ENCODE measurements around the gene PRIM2.
"Not testable (repeated sequence)": the region's sequence is repeated elsewhere in the genome, so short reads cannot be mapped to it uniquely, and the experiment has no call there.

PRIM2 gene

GRCh38 chr6:57659794-57660193 lies 342.4 kb downstream of the PRIM2 start:
- H3K36me3 Mint-ChIP-seq (ENCODE audit: low read depth); H3K27ac Mint-ChIP-seq; H3K4me3 Mint-ChIP-seq; H3K27me3 Mint-ChIP-seq; intact Hi-C loops (cut with micrococcal nuclease); H3K4me1 Mint-ChIP-seq (ENCODE audit: low read depth): not testable (repeated sequence)
- H3K9me3 Mint-ChIP-seq, result peaks cover 17% of the 10 kb centered on the region

DNA sequence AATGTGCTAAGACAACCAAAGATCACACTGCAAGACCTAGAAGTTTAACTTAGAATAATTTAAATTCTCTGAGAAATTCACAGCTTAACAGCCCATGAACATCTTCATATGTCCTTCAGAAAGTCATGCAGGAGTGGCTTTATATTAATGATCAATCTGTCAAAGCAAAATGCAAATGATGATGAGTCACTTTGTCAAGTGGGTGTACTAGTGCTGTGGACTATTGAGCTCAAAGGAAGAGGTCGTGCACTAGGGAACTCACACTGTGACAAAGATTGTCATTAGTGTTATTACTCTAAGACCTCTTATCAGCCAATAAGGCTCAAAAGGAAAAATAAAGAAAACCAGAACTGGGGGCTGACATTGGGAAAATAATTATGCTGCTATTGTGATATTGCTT lies 343.5 kb downstream of the PRIM2 start:
- intact Hi-C loops (cut with micrococcal nuclease); H3K27ac Mint-ChIP-seq; H3K36me3 Mint-ChIP-seq (ENCODE audit: low read depth); H3K27me3 Mint-ChIP-seq; H3K4me1 Mint-ChIP-seq (ENCODE audit: low read depth); H3K4me3 Mint-ChIP-seq: not testable (repeated sequence)
- H3K9me3 Mint-ChIP-seq, result peaks cover 17% of the 10 kb centered on the region

DNA sequence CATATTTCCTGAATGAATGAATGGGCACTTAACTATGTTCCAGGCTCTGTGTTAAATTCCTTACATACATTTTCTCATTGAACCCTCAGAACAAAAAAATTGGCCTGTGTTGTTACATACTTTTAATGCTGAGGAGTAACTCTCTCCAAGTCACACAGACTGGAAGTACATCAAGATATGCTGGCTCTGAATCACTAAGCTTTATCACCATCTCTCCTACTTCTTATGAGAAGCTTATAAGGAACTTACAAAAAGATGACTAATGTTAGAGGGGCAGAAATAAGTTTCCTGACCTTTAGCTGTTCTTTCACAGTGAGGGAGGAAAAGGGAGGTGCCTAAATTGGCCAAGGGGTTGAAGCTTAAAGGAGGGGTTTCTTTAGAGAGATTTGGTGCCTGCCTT lies 350.7 kb downstream of the PRIM2 start:
- H3K27me3 Mint-ChIP-seq; H3K9me3 Mint-ChIP-seq; intact Hi-C loops (cut with micrococcal nuclease); H3K4me3 Mint-ChIP-seq; H3K4me1 Mint-ChIP-seq (ENCODE audit: low read depth); H3K36me3 Mint-ChIP-seq (ENCODE audit: low read depth); H3K27ac Mint-ChIP-seq: not testable (repeated sequence)

DNA sequence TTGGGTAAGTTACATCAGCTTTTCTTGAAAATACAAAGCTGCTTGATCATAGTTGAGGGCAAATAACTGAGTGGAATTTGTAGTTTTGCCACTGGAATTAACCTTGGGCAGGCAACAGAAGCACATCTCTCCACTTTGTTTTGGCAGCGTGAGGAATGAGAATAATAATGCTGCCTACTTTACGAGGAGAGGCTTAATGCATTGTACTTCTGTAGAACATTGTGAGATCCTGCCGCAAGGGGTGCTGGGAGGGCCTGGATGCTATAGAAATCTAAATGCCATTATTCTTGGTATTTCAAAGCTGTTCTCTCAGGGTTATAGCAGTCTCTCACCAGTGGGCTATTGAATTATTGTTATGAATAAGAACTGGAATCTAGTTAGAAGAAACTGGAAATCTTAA lies 353.8 kb downstream of the PRIM2 start:
- H3K27ac Mint-ChIP-seq; intact Hi-C loops (cut with micrococcal nuclease); H3K36me3 Mint-ChIP-seq (ENCODE audit: low read depth); H3K9me3 Mint-ChIP-seq; H3K4me1 Mint-ChIP-seq (ENCODE audit: low read depth); H3K4me3 Mint-ChIP-seq; H3K27me3 Mint-ChIP-seq: not testable (repeated sequence)

- H3K4me1 Mint-ChIP-seq (ENCODE audit: low read depth); H3K4me3 Mint-ChIP-seq; H3K36me3 Mint-ChIP-seq (ENCODE audit: low read depth); H3K27ac Mint-ChIP-seq; intact Hi-C loops (cut with micrococcal nuclease); H3K9me3 Mint-ChIP-seq; H3K27me3 Mint-ChIP-seq: not testable (repeated sequence)
Observed at GRCh38 chr6:57671937-57672627, 354.7 kb downstream of the PRIM2 start.

DNA sequence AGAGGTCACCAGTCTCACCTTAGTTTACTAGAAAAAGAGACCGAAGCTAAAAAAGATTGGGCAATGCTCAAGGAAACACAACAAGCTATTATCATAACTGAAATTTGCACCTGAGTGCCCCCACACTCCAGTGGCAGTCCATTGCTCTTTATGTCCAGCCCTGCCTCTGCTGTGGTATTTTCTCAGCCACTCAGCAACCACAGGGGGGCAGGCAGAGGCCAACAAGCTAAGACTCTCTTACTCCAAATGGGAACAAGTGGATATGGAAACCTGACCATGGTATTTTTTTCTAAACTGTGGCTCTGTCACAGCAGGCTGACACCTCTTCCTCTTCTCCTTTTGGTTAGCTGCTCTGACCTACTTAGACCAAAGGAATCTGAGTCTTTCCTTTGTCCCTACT lies 355.9 kb downstream of the PRIM2 start:
- H3K9me3 Mint-ChIP-seq, result not testable (repeated sequence)

DNA sequence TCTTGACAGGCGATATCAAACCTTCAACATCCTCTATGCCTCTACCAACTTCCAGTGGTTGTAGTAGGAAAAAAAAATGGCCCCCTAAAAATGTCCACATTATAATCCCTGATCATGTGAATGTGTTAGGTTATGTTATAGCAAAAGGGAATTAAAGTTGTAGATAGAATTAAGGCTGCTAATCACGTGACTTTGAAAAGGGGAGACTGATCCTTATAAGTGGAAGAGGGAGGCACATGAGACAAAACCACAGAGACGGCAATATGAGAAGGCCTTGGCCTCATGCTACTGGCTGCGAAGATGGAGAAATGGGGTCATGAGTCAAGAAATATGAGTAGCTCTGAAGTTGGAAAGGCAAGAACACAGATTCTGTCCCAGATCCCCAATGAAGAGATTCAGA lies 358.0 kb downstream of the PRIM2 start:
- H3K27ac Mint-ChIP-seq; H3K27me3 Mint-ChIP-seq; H3K4me1 Mint-ChIP-seq (ENCODE audit: low read depth); H3K4me3 Mint-ChIP-seq; intact Hi-C loops (cut with micrococcal nuclease); H3K36me3 Mint-ChIP-seq (ENCODE audit: low read depth): not testable (repeated sequence)
- peaks cover 11% of the 10 kb centered on the region for H3K9me3 Mint-ChIP-seq

More for the DNA sequence above, 355.9 kb downstream of the PRIM2 start:
- H3K27me3 Mint-ChIP-seq; intact Hi-C loops (cut with micrococcal nuclease); H3K4me3 Mint-ChIP-seq; H3K4me1 Mint-ChIP-seq (ENCODE audit: low read depth); H3K27ac Mint-ChIP-seq; H3K36me3 Mint-ChIP-seq (ENCODE audit: low read depth): not testable (repeated sequence)

DNA sequence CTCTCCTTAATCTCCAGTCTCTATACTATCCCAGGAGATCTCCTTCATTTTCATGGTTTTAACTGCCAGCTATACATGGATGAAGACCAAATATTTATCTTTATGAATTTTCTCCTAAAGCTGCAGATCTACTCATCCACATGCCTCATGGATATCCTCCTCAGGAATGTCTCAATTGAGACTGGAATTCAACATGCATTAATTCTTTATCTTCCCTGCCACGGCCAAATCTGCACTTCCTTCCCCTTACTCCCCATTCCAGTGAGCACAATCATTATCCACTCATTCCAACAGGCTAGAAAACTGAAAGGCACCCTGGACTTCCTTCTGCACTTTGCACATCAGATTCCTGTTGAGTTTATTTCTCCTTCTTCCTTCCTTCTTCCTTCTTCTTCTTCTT lies 379.0 kb downstream of the PRIM2 start:
- H3K27me3 Mint-ChIP-seq; H3K4me3 Mint-ChIP-seq; H3K4me1 Mint-ChIP-seq (ENCODE audit: low read depth); intact Hi-C loops (cut with micrococcal nuclease); H3K27ac Mint-ChIP-seq; H3K36me3 Mint-ChIP-seq (ENCODE audit: low read depth): not testable (repeated sequence)
- H3K9me3 Mint-ChIP-seq, result peaks cover 27% of the 10 kb centered on the region
